Fibroblast of peridontal ligament (primary cell): ENCODE results near the gene RHOD.
A peak's percentile ranks its signal among the peaks of the same experiment; 100 is the strongest.

Experiments
- DNase-seq: peaks from one replicate; pipeline ENCODE4 v3.0.0-alpha.2; 2010; ENCODE audit errors: extremely low read depth

Gene RHOD

DNA sequence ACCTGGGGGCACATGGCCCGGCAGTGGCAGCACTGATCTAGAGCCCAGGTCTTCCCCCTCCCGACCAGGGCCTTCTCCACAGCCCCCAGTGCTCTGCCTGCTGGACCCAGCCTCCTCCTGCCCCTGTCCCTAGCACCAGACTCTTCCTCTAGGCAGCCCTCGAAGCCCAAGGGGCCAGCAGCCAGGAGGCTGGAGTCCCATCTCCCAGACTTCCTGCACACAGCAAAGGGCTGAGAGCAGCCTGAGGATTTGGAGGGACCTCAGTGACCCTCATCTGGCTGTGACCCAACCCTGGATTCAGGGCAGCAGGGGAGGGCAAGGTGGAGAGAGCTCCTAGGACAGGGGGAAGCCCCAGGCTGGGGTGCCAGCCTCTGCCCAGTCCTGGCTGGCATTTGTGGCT is 3.0 kb downstream of the RHOD start:
- no peak for DNase-seq

DNA sequence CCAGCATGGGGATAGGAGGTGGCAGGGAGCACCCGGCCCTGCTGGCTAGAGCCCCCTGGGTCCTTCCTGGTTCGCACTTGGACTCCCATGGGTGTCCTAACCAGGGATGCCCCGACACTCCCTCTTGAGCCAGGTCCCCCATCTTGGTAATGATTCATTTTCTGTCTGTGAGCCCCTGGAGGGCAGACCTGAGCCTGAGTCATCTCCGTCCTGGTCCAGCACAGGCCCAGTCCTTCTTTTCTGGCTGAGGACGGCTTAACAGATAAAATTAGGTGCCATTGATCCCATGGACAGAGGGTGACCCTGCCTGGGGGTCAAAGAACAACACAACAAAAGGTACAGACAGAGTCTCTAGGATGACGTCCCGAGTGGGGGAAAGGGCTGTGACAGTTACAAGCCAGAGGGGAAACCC is 3.5 kb downstream of the RHOD start:
- DNase-seq: no peak

DNA sequence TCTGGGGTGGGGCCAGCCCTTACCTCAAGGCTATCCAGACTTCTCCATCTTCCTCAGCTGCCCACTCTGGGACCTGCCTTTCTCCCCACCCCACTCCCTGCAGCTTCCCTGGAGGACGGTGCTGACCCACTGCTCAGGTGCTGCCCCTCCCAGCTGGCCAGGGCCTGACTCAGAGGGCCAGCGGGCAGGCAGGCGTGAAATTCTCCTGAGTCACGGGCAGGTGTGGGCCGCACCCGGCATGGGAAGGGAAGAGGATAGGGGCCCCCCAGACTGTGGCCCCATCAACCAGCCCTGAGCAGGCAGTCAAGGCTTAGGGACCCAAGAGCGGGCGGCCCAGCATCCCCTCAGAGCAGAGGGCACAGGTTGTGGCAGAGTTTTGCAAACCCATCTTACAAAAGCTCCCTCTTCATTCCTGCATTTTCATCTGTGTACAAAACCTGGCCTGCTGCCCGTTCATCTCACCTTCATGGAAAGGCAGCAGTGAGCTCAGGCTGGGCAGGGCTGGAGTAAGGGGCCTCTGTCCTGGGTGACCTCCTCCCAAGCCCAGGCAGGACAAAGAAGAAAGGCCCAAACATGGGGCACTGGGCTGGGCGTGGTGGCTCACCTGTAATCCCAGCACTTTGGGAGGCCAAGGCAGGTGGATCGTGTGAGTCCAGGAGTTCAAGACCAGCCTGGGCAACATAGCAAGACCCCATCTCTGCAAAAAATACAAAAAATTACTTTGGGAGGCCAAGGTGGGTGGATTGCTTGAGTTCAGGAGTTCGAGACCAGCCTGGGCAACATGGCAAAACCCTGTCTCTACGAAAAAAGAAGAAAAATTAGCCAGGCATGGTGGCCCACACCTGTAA is 6.1 kb downstream of the RHOD start:
- no peak for DNase-seq

DNA sequence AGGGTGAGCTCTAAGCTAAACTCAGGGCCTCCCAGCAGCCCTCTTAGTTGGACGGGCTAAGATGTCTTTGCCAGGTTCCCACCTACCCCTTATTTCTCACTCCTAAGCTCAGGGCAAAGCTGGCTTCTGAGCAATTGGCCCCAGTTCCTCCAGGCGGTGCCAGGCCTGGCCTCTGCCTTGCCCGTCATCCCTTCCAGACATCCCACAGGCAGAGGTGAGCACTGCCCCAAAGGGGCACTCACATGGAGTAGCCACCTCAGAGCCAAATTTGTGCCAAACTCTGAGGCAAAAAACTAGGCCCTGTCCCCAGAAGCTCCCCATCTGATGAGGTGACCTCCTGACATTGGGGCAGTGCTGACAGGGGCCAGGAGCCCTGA is 9.7 kb downstream of the RHOD start:
- DNase-seq: no peak

DNA sequence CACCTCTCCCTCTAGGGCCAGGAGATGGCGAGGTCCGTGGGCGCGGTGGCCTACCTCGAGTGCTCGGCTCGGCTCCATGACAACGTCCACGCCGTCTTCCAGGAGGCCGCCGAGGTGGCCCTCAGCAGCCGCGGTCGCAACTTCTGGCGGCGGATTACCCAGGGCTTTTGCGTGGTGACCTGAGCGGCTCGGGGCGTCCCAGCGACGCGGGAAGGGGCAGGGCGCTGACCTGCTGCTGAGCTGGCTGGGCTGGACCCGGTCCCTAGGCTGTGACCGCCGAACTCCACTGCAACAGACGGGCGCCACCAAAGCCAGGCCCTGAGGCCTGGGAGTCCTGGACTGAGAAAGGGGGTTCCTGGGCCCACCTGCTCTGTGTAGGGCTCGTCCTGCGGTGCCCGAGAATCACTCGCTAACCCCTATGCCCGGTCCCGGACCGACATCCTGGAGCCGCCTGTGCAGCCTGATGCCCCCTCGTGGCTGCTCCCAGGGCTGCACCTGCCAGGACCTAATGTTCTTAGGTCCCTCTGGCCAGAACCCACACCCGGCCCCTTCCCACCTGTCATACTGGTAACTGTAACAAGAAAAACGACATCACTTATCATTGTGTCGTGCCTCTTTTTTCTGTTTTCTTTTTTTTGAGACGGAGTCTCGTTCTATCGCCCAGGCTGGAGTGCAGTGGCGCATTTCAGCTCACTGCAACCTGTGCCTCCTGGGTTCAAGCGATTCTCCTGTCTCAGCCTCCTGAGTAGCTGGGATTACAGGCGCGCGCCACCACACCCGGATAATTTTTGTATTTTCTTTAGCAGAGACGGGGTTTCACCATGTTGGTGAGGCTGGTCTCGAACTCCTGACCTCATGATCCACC is 15.0 kb downstream of the RHOD start:
- peak; percentile 14 for DNase-seq

DNA sequence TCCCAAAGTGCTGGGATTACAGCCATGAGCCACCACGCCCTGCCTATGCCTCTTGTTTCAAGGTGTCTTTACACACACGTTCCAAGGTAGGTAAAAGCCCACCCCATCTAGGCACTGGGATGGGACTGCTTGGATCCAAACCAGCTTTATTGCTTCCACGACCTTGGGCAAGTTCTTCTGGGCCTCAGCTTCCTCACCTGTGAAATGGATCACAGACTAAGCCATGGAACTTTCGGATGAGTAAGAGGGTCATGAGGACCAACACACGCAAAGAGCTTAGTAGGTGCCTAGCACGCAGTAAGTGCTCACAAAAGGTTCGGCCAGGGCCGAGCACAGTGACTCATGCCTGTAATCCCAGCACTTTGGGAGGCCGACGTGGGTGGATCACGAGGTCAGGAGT is 15.6 kb downstream of the RHOD start:
- DNase-seq: no peak

DNA sequence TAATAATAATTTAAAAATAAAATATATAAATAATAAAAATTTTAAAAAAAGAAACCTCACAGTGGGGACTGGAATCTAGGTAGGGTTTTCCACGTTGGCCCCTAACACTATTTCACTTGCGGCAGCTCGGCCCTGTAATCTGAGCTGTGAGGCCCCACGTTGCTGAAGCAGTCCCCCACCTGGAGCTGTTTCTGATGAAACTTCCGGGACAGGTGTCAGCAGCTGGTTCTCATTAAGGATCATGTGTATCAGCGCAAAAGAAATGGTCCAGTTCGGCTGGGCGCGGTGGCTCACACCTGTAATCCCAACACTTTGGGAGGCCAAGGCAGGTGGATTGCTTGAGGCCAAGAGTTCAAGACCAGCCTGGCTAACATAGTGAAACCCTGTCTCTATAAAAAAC is 17.3 kb downstream of the RHOD start:
- no peak for DNase-seq

DNA sequence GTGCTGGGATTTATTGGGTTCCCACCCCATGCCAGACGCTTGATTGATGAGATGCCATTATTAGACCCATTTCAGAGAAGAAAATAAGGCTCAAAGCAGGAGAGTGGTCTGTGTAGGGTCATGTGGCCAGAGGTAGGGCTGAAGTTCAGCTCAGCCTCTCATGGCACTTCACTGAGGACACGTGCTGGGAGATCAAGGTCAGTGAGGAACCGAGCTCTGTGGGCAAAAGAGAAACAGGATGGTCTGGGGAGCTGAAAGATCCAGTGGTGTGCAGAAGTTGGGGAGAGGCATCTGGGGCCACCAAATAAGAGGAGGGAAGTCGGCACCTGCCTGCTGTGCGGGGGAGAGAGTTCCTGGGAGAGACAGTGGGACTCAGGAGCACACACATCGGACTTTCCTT is 19.6 kb downstream of the RHOD start:
- no peak for DNase-seq

DNA sequence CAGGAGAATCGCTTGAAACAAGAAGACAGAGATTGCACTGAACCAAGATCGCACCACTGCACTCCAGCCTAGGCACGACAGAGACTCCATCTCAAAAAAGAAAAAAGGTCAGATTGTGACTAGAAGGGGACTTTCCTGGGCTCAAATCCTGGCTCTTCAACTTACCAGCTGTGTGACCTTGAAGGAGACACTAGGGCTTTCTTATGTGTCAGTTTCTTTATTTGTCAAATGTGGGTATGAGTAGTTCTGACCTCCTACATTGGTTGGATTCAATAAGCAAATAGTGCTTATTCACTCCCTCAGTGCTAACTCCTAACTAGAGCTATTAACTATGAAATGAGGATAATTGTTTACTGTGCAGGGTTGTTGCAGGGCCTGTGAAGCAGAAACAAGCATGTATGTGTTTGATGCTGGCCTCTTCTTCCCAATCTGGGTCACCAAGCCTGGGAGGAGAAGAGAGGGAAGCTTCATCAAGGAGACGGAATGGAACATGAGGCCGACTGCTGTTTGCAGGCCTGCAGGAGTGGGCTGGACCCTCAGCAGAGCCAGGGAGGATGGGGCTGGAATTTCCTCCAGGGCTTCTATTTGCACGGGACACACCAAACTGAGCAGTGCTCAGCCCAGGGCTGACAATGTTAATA is 22.5 kb downstream of the RHOD start:
- DNase-seq: no peak

DNA sequence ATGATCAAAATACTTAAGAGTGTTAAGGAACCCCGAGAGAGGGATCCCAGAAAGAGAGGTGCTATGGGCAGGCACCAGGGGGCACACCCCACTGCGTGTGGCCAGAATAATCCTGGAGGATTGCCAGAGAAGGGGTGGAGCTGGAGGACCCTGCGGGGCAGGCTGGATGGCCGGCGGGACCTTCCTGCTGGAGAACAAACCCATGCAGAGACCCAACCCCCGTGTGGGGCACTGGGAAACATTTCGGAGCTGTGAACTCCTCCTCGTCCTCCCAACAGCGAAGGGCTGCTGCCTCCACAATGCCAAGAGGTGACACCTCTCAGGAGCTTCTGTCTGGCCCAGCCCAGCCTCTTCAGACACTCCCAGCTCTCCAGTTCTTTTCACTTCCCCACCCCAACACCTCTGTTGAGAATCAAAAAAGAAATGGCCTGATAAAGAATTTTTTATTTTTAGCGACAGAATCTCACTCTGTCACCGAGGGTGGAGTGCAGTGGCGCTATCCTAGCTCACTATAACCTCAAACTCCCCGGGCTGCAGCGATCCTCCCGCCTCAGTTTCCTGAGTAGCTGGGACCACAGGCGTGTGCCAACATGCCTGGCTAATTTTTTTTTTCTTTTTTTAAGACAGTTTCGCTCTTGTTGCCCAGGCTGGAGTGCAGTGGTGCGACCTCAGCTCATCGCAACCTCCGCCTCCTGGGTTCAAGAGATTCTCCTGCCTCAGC is 25.6 kb downstream of the RHOD start:
- peak; percentile 14 for DNase-seq

DNA sequence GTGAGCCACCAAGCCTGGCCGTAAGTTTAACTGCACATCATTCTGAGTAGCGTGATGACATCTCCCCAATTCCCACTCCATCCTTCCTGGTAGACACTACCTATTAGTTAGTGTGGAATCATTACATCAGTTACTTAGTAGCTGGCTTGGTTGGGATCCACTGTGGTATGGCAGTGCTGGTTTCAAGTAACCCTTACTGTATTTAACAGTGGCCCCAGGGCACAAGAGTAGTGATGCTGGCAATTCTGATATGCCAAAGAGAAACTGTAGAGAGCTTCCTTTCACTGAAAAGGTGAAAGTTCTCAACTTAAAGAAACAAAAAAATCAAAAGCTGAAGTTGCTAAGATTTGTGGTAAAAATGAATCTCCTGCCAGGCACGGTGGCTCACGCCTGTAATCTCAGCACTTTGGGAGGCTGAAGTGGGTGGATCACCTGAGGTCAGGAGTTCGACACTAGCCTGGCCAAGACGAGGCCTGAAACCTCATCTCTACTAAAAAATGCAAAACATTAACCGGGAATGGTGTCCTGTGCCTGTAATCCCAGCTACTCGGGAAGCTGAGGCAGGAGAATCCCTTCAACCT is 27.2 kb downstream of the RHOD start:
- DNase-seq: no peak

DNA sequence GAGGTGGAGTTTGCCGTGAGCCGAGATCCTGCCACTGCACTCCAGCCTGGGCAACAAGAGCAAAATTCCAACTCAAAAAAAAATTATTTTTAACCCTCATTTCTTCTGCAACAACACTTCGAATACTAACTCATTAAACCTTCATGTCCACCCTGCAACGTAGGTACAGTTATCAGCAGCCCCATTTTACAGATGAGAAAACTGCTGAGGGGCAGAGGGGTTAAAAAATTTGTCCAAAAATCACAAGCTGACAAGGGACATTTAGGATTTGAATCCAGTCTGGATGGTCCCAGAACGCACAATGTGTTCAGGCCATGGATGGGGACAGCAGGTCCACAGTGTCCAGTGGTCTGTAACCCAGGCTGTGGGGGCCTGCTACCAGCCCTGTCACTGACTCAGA is 29.0 kb downstream of the RHOD start:
- no peak for DNase-seq

DNA sequence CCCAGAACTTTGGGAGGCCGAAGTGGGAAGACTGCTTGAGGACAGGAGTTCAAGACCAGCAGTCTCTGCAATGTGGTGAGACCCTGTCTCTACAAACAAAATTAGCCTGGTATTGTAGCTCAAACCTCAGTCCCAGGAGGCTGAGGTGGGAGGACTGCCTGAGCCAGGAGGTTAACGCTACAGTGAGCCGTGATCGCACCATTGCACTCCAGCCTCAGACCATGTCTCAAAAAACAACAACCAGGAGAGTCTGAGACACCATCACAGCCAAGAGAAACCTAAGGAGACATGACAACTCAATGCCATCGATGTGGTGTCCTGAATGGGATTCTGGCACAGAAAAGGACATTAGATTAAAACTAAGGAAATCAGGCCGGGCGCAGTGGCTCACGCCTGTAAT is 34.1 kb downstream of the RHOD start:
- no peak for DNase-seq

DNA sequence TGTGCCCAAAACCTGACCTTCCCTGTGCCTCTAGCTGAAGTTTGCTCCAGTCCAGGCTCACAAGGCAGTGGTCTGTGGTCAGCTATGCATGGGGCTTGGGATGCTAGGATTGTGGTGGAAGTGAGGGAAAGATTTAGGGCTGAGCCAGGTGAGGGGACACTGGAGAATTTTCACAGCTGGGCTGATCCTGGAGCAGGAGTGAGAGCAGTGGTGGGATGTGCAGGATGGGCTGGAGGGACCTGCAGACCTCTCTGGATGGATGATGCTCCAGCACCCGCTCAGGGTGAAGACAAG is 38.5 kb downstream of the RHOD start:
- DNase-seq: no peak

DNA sequence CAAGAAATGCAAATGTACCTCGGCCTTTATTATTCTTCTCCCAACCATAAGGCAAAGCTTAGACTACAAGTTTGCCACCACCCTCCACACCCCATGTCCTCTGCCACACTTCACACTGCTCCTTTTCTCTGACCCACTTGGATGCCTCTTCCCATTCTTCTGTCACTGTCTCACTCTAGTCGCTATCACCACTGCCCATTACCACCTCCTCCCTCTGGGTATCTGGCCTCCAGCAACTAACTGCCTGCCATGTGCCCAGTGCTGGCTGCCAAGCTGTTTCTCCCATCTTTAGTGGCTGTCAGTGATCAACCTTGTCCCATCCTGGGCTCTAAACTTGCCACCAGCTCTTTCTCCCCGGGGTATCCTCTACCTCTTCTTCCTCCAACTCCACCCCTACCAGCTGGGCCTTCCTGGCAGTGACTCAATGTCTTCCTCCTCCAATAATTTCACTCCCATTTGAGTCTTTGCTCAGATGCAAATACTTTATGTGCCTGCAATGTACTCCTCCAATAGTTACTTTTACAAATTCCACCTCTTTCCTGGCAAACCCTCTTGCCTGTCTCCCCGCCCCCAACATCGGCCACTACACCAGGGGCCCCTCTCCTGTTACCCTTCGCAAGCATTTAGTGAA is 42.3 kb downstream of the RHOD start:
- DNase-seq: no peak

DNA sequence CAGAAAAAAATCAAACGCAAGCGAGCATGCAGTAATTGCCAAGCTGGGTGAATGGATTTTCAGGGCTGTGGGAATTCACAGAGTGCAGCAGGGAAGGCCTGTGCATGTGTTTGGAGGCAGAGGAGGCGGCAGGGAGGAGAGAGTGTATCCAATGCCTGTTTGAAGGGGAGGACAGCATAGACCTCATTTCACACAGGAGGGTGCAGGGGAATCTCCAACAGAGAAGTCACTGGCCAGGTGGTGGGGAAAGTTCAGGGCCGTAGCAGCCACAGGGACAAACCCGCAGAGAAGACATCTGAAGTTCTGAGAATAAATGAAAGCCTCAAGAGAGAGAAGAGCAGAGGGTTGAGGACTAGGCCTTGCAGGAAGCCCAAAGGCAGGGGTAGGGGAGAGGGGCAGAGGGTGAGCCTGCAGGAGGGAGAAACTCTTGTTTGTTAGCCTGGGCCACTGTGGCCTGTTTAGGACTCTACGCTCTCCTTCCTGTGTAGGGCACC is 43.2 kb downstream of the RHOD start:
- no peak for DNase-seq

DNA sequence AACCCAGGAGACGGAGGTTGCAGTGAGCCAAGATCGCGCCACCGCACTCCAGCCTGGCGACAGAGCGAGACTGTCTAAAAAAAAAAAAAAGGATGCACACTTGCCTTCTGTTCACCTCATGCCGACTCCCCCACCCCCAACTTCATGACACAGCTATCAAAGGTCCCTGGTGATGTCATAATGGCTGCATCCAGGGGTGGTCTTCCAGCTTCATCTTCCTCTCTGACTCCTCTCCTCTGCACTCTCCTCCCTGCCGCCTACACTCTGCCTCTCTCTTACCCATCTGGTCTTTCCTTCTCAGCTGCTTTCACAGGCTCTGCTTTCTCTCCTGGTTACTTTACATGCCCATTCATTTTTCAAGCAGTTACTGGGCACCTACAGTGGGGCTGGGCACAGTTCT is 46.0 kb downstream of the RHOD start:
- DNase-seq: no peak

DNA sequence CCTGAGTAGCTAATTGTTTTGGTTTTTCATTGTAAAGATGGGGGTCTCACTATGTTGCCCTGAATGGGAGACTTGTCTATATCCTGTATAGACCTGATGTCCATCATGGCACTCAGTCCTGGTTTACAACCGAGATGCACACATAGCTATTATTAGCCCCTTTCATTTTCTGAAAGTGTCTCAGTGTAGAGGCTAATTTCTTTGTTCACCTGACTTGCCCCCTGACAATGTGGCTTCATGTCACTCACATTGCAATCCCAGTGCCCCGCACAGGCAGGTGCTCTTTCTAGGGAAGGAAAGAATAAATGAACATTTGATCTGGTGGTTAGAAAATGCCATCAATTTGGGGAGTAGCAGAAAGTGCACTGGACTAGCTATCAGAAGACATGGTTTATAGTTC is 49.3 kb downstream of the RHOD start:
- no peak for DNase-seq

DNA sequence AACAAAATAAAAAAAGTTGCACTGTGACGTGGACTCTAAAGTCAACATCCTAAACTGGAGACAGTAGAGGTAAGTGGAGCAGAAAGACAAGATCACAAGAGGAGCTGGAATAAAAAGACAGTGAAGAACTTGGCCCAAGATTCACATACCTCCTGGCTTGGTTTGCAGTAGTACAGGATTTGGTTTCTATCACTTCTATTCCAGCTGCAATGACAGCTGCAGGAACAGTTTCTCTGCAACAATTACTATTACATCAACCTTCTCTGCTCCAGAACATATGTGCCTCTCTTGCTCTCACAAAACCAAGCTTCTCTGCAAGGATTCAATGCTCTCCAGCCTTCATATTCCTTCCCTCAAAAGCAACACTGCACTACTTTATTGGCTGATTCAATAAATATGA is 54.6 kb downstream of the RHOD start:
- peak; percentile 74 for DNase-seq

DNA sequence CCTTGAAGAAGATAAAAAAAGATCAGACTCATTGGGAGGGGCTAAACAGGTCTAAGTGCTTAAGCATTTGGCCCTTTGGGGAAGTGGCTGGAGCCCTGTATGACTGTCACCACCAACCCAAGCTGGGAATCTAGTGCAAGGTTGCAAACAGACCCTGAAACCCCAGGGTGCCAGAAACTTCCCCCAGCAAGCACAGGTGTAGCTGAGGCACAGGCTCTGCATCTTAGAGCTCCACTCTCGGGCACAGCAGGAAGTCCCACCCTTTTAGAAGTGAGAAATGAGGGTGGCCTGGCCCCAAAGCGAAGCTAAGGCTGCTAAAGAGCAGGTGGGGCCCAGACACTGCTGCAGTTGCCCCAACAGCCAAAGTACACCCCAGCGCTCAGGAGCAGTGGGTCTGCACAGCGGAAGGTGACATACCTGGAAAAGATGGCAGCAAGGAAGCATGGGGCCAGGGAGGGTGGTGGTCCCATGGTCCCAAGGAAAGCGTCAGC is 56.6 kb downstream of the RHOD start:
- no peak for DNase-seq

DNA sequence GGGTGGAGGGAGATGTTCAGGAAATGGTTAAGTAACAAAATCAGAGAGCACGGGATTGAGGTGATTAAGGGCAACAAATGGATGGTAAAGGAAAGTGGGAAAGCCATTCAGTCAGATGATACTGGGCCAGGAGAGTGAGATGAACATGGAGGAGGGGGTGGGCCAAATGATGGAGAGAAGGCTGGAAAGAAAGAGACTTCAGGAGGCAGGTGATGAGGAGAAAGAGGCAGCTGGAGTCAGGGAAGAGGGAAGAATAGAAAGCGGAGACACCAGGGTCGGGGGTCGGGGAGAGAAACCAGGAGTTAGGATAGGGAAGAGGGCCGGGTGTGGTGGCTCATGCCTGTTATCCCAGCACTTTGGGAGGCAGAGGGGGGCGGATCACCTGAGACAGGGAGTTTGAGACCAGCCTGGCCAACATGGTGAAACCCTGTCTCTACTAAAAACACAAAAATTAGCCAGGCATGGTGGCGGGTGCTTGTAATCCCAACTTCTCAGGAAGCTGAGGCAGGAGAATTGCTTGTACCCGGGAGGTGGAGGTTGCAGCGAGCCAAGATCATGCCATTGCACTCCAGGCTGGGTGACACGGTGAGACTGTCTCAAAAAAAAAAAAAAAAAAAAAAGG is 57.7 kb downstream of the RHOD start:
- no peak for DNase-seq
